GM12873 (cell line): ENCODE results near the gene CCDC85A.

ENCODE experiments used
- CTCF ChIP-seq: IDR thresholded peaks from 2 replicates; pipeline ENCODE4 v1.5.1; 2012; ENCODE audit warnings: low read depth, mild to moderate bottlenecking, moderate library complexity, low read length, control low read depth; ENCODE audit not compliant: insufficient read depth; ENCODE audit errors: missing control alignments

Gene CCDC85A

GRCh38 chr2:56169521-56169920 is 14.3 kb upstream of the CCDC85A start:
- no peak for TF ChIP-seq CTCF

GRCh38 chr2:56170504-56170903 is 13.3 kb upstream of the CCDC85A start:
- TF ChIP-seq CTCF = no peak

GRCh38 chr2:56170988-56171387 is 12.8 kb upstream of the CCDC85A start:
- no peak for TF ChIP-seq CTCF

- TF ChIP-seq CTCF = no peak
Observed at GRCh38 chr2:56175779-56176178, 8.0 kb upstream of the CCDC85A start.

- TF ChIP-seq CTCF = no peak
Observed at GRCh38 chr2:56177420-56178220, 6.2 kb upstream of the CCDC85A start.

- no peak for TF ChIP-seq CTCF
Observed at GRCh38 chr2:56179931-56180330, 3.9 kb upstream of the CCDC85A start.

- TF ChIP-seq CTCF = no peak
Observed at GRCh38 chr2:56182420-56182819, 1.4 kb upstream of the CCDC85A start.
